Lower lobe of right lung (tissue), 2 donors: ENCODE measurements around the gene OR10H4. TPM values are rescaled to one million over a fixed set of nuclear protein-coding genes. Genes with fewer than 3 reads are reported as not detected.
A peak's percentile ranks its signal among the peaks of the same experiment; 100 is the strongest.
"Not testable (repeated sequence)": the region's sequence is repeated elsewhere in the genome, so short reads cannot be mapped to it uniquely, and the experiment has no call there.

Experiments
- ATAC-seq, 2 donors: fragments of 200-7000 bp; cut with Tn5 transposase; one replicate each; pipeline ENCODE4 v1.9.1; 2020 to 2022; ENCODE audit warnings: mild to moderate bottlenecking in 2 of 2, moderate library complexity in 2 of 2
- DNase-seq: peaks from one replicate; pipeline ENCODE4 v3.0.0-alpha.2; 2020
- H3K27ac ChIP-seq: fragments of 200-600 bp; one replicate; pipeline ENCODE4 v1.8.0; 2022
- H3K27me3 ChIP-seq: fragments of 200-600 bp; one replicate; pipeline ENCODE4 v1.8.0; 2022; ENCODE audit warnings: low read depth
- H3K36me3 ChIP-seq: fragments of 200-600 bp; one replicate; pipeline ENCODE4 v1.8.0; 2022; ENCODE audit warnings: mild to moderate bottlenecking
- H3K4me1 ChIP-seq: fragments of 200-600 bp; one replicate; pipeline ENCODE4 v1.8.0; 2022
- H3K4me3 ChIP-seq: fragments of 200-600 bp; one replicate; pipeline ENCODE4 v1.8.0; 2022; ENCODE audit warnings: mild to moderate bottlenecking
- H3K9me3 ChIP-seq: fragments of 200-600 bp; one replicate; pipeline ENCODE4 v1.8.0; 2022
- CTCF ChIP-seq: fragments of 200-600 bp; IDR thresholded peaks from one replicate; pipeline ENCODE4 v1.8.0; 2022; ENCODE audit warnings: antibody characterized with exemption, mild to moderate bottlenecking
- intact Hi-C: fragments of 100-400 bp; cut with DNase I; formaldehyde crosslinking; loops from one replicate; pipeline ENCODE4 v1.11.0; 2022
- total RNA-seq: library from RNA; stranded (reverse); fragmentation: NEBNext Ultra II Directional; extraction: Animal tissue kit (Norgen Biotek cat#: 25700); gene quantifications from one replicate; pipeline ENCODE4 v1.2.1, GENCODE V29; 2021
- donor health status: DM: no; HTN: yes; CAD: no; lungs with severe emphysema.

Gene OR10H4
- total RNA-seq, 1 donor from 2014 or later, result not detected

- no peaks in the 10 kb centered on the region for H3K27me3 ChIP-seq
- H3K9me3 ChIP-seq, result no peaks in the 10 kb centered on the region
- no peaks in the 10 kb centered on the region for H3K4me1 ChIP-seq
- intact Hi-C loops, result no loop called here
- no peak for ATAC-seq
- no peak overlapping the region for H3K4me3 ChIP-seq
- no peak for DNase-seq
- TF ChIP-seq CTCF, result no peak
- no peak overlapping the region for H3K27ac ChIP-seq
- no peaks in the 10 kb centered on the region for H3K36me3 ChIP-seq
These were observed 26.8 kb upstream of the OR10H4 start for GRCh38 chr19:15922021-15922420.

DNA sequence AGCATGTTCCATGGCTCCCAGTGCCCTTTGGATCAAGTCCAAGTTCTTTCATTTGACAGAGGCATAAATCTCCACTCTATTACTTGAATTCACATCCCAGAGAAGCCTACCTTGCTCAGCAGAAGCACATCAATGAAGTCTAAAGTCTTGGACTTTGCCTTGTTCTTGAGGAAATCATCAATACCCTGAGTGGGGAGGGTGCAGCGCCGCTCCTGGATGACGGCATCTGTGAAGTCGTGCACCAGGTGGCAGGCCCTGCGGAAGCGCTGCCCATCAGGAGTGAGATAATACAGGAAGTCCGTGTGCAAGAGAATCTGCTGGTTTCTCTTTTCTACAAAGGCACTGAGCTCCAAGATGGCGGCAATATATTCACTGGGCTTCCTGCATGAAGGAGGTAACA lies 25.1 kb upstream of the OR10H4 start:
- Histone ChIP-seq H3K9me3 (no peaks in the 10 kb centered on the region), H3K27ac (no peak overlapping the region), H3K36me3 (no peaks in the 10 kb centered on the region), H3K4me3 (no peak overlapping the region), H3K27me3 (no peaks in the 10 kb centered on the region), H3K4me1 (no peaks in the 10 kb centered on the region)
- TF ChIP-seq CTCF, result no peak
- intact Hi-C loops, result no loop called here
- DNase-seq, result no peak
- no peak for ATAC-seq

- no peak overlapping the region for H3K27ac ChIP-seq
- H3K4me3 ChIP-seq, result no peak overlapping the region
- no peak for DNase-seq
- H3K27me3 ChIP-seq, result no peaks in the 10 kb centered on the region
- H3K9me3 ChIP-seq, result no peaks in the 10 kb centered on the region
- no peak for TF ChIP-seq CTCF
- no peaks in the 10 kb centered on the region for H3K4me1 ChIP-seq
- intact Hi-C loops, result no loop called here
- H3K36me3 ChIP-seq, result no peaks in the 10 kb centered on the region
- ATAC-seq, result no peak
These were observed 22.3 kb upstream of the OR10H4 start for GRCh38 chr19:15926484-15926883.

DNA sequence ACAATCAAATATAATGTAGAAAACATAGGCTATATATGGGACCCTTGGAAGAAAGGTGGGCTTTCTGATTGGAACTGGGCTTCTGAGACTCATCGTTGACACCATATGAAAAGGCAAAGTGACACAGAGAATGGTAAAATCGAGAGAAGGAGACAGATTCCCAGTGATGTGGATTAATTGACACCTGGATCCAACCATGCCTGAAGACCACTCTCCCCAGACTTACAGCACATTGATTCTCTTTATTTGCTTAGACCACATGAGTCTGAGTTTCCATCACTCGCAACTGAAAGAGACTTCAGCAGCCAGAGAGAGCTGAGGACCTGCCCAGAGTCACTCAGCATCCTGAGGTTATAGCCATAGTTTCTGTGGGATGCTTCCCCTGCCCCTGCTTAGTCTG lies 20.5 kb upstream of the OR10H4 start:
- intact Hi-C loops, result no loop called here
- TF ChIP-seq CTCF, result no peak
- Histone ChIP-seq H3K27ac (no peak overlapping the region), H3K27me3 (no peaks in the 10 kb centered on the region), H3K4me1 (no peaks in the 10 kb centered on the region), H3K9me3 (no peaks in the 10 kb centered on the region), H3K36me3 (no peaks in the 10 kb centered on the region), H3K4me3 (no peak overlapping the region)
- no peak for ATAC-seq
- DNase-seq, result no peak

DNA sequence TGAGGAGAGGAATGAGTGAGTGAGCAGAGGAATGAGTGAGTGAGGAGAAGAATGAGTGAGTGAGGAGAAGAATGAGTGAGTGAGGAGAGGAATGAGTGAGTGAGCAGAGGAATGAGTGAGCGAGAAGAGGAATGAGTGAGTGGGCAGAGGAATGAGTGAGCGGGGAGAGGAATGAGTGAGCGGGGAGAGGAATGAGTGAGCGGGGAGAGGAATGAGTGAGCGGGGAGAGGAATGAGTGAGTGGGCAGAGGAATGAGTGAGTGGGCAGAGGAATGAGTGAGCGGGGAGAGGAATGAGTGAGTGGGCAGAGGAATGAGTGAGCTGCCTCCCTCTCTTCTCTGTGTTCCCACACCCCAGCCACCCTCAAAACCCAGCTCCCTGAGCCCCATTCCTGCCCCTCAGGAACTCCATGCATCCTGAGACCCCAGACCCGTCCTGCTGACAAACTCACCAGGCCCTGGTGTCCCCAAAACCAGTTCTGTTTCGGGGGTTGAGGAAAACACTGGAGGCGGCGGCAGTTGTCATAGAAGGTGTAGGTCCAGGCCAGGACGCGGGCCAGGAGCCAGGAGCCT lies 15.0 kb upstream of the OR10H4 start:
- H3K36me3 ChIP-seq, H3K27ac ChIP-seq, intact Hi-C loops, H3K27me3 ChIP-seq, H3K4me1 ChIP-seq, DNase-seq, ATAC-seq, H3K4me3 ChIP-seq, H3K9me3 ChIP-seq: not testable (repeated sequence)

DNA sequence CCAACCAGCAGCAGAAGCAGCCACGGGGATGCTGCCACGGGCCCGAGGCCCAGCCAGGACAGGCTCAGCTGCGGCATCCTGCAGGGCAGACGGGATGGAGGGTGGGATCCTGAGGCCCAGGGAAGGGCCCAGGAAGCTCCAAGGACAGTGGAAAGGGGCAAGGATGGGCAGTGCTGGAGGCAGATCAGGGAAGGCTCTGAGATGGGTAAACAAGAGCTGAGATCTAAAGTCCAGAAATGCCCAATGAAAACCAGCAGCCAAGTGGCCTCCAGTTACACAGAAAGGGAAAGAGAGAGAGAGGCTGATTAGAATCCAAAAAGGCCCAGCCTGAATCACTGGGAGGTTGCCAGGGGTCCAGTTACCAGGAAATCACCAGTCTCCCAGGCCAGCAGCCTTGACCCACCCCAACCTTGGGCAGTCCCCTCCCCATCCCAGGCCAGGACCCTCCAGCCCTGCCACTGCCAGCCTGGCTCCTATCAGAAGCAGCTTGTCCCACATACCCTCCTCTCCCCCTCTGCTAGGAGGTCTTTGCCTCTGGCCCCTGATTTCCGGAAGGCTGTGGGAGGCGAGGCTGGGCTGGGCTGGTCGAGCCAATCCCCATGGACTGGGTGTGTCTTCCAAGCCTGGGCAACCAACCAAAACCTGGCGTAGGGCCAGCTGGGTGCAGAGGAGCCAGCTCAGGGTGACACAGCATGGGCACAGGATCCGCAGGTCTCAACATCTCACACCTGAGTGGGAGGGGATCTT lies 14.3 kb upstream of the OR10H4 start, which contains the start of gene CYP4F11:
CYP4F11 (minus strand) TSS at position 198 of the 747 bp plus-strand sequence; CDS start at position 77, 121 bp downstream.
- peak within 1 kb of the TSS; percentile 41 for H3K27ac ChIP-seq
- no peaks in the 10 kb centered on the region for H3K9me3 ChIP-seq
- no peaks in the 10 kb centered on the region for H3K27me3 ChIP-seq
- H3K4me3 ChIP-seq, result no peak within 1 kb of the TSS
- H3K36me3 ChIP-seq, result no peaks in the 10 kb centered on the region
- intact Hi-C loops, result no loop called here
- TF ChIP-seq CTCF, result no peak
- ATAC-seq (peak; percentile 48 to 89), DNase-seq (peak; percentile 87)
- H3K4me1 ChIP-seq, result peaks cover 6% of the 10 kb centered on the region
